Measurements from ENCODE around the gene ARHGEF7.

Gene ARHGEF7

DNA sequence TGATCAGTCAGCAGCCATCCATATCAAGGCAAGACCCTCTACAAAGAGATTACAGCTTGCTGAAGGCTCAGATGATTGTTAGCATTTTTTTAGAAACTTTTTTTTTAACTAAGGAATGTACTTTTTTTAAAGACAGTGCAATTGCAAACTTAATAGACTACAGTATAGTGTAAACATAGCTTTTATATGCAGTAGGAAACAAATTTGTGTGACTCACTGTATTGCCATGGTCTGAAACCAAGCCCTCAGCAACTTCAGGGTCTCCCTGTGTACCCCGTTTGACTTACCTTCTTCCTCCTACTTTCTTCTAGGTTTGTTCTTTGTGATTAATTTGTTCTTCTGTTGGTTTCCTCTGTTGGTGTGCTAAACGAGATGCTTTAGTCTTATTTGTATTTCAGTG lies 112.3 kb downstream of the ARHGEF7 start:
- DNase-seq (ENCODE audit: low spot score), result no peak

DNA sequence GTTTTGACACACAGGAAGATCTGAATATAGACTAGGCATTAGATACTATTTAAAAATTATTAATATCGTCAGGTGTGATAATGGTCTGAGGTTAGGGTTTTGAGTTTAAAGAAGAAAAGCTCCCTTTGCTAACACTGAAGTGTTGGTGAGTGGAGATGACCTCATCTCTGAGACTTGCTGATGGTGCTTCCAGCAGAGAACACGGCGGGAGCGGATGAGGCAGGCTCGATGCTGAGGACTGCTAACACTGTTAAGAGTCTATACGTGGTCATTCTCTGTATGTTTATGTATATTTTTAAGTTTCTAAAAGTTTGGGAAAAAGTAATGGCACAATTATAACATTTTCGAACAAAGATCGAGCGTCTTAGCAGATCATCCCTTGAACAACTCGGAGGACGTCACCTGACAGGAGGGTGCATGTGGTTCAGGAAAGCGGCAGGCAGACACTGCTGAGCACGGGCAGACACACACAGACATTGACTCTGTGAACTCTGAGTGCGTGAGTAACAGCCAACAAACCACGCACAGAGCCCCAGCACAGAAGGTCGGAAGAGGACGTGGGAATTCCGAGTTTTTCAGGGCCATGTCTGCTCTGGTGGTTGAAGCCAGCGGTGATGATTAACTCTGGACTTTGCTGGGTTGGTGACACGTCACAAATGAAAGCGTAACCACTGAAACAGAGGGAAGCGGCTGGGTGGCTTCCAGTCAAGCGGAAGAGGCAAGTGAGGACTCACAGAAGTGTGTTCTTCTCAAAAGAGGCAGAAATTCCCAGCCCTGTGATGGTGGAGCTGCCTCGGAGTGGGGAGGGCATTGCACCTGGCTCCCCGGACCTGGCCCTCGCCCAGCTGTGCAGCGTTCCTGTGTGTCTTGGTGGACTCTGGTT lies 113.4 kb downstream of the ARHGEF7 start:
- DNase-seq (ENCODE audit: low spot score), result no peak

DNA sequence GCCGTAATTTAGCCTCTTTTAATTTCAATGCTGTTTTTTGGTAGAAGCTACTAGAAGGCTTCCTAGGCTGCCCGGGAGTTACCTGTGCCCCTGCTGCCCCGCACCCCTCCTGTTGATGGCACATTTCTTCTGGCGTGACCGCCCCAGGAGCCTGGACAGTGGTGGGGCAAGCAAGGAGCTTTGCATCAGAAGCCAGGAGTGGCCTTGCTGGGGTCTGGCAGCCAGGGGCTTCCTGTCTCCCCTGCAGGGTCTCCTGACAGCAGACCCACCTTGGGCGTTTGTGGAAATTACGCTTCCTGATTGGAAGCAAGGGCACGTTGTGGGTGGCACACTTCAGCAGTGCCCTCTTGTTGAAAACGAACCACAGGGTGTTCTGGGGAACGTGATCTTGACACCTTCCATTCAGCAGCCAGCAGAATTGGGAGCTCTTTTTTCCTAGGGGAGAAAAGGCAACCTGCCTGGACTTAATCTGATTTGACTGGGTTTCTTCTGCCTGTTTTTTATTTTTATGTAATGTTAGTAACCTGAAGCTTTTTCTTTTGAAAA lies 115.3 kb downstream of the ARHGEF7 start:
- DNase-seq (ENCODE audit: low spot score), result no peak

DNA sequence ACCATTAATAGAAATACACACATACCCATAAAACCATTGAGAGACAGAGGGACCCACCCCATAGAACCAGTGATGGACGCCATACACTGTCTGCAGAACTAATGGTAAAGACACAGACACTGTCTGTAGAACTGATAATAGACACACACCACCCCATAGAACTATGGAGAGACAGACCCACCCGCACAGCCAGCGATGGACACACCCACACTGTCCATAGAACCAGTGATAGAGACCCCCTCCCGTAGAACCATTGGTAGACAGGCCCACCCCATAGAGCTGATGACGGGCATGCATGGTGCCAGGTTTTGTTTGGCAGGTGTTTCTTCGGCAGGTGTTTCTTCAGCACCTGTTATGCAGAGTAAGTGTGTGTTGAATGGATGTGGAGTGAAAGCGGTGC lies 117.1 kb downstream of the ARHGEF7 start:
- DNase-seq (ENCODE audit: low spot score), result no peak

DNA sequence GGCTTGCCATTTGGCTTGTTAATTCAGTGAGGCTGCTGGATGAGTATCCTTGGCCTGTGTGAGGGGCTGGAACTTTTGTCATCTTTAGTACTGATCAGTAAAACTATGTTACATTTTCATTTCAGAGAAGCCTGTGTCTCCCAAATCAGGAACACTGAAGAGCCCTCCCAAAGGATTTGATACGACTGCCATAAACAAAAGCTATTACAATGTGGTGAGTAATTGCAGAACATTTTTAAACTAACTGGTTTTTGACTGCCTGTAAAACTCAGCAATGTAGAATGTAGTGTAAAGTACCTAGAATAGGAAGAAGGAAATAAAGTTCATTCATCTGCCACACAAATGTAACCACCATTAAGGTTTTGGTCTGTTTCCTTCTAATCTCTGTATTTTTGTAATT lies 118.0 kb downstream of the ARHGEF7 start:
- DNase-seq (ENCODE audit: low spot score), result no peak

DNA sequence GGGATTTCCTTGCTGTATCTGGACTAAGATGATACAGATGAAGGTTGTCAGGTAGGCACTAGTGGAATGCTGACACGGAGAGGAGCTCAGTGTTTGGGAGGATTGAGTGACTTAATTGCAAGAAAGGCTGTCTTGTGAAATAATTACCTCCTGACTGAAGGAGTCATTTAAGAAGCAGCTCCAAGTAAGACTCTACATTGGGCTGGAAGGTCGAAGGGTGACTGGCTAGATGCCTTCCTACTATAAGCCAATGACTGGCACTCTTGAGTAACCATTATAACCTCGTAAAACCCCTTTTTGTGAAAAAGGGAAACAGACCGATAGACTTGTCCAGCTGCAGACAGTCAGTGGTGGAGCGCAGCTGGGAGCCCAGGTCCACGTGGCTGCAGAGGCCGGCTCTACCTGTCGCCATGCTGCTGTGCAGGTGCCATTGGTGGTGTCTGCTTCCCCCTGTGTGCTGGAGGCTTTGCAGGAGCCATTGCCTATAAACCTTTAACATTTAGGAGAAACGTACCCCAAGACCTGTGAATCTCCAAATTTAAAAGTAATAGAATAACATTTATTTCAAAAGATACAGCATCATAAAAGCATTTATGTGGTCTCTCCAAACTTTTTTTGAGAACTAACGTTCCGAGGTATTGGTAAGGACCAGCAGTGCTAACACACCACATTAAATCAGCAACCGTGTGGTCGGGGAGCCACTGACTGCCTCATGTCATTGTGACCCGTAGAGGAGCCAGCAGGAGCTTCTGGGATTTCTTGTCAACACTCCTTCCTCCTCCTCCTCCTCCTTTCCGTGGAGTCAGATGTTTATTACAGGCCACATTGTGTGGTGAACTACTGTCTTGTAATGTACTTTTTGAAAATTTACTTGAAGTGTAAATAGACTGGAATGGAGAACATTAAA lies 124.9 kb downstream of the ARHGEF7 start:
- DNase-seq (ENCODE audit: low spot score), result no peak

DNA sequence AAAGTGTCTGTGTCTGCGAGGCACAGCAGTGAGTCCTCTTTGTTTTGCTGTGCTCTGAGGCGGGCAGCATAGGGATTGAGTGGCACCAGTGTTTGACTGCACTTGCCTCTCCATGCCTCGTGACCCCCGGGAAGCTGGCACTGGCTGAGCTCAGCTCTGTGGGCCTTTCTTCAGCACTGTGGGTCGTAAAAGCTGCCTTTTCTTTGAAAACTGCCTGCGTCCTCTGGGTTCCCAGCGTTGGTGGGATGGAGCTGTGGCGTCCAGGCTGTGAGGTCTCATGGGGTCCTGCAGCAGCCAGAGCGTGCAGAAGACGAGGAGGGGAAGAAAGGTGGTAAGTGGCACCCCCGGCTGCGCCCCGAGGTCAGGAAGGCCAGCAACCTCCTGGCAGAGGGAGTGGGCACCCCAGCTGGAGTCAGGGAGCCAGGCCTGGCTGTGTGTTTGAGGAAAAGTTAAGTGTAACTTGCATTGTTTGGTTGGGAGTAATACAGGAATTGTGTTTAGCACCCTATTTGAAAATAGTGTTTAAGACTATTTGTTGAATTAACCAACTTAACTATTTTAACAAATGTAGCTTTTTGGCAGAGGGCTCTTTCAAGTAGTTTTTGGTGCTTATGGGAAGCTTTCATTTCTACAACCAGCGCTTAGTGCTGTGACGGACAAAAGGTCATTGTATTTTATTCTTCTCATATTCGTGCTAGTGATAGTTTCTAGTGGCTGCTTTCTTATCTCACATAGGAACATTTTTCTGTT lies 126.1 kb downstream of the ARHGEF7 start:
- DNase-seq (ENCODE audit: low spot score), result no peak

DNA sequence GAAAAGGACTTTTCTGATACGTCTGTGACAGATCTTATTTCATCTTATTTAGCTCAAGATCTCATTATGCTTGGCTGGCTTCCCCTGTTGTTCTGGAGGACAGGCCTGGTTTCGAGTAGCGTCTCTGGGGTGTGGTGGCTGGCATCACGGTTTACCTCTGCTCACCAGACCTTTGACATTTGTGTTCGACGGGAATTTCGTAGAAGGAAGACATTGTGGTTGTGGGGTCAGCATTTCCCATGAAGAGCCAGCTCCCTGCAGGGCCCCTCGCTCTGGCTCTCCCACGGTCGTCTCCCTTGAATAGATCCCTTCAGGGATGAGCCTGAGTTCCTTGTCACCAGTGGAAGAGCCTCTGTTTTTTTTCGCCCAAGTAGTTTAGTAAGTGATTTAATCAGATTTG lies 126.8 kb downstream of the ARHGEF7 start:
- DNase-seq (ENCODE audit: low spot score), result no peak

DNA sequence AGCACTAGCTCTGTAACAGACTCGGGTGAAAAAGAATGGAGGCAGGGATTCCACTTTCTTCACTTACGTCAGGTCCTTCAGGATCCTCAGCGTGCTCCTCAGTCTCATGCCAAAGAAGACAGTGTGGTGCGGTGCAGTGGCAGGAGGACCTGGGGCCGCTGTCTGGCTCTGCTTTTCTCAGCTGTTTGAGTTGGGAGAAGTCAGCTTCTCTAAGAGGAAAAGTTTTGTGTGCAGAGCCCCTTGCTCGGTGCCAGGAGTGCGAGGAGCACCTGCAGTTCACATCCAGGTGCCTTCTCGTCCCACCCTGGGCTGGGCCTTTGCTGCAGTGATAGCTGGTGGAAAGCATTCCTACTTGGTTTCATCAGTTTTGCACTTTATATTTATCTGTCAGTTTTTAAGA lies 127.5 kb downstream of the ARHGEF7 start:
- no peak for DNase-seq (ENCODE audit: low spot score)

DNA sequence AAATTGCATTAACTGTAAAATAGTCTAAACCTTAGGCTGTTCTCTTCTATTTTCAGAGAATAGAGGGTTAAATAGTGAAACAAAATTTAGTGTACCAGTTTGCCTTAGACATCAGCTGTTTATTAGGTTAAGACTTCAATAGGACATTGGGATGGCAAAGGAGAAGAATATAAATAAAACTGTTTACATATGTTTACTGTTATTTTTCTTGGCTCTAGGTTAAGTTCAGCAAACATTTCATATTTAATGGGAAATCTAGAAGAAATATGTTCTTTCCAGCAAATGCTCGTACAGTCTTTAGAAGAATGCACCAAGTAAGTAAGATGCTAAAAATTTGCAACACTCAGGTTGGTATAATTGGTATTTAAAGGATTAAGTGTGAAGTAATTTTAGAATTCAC lies 128.9 kb downstream of the ARHGEF7 start:
- no peak for DNase-seq (ENCODE audit: low spot score)

DNA sequence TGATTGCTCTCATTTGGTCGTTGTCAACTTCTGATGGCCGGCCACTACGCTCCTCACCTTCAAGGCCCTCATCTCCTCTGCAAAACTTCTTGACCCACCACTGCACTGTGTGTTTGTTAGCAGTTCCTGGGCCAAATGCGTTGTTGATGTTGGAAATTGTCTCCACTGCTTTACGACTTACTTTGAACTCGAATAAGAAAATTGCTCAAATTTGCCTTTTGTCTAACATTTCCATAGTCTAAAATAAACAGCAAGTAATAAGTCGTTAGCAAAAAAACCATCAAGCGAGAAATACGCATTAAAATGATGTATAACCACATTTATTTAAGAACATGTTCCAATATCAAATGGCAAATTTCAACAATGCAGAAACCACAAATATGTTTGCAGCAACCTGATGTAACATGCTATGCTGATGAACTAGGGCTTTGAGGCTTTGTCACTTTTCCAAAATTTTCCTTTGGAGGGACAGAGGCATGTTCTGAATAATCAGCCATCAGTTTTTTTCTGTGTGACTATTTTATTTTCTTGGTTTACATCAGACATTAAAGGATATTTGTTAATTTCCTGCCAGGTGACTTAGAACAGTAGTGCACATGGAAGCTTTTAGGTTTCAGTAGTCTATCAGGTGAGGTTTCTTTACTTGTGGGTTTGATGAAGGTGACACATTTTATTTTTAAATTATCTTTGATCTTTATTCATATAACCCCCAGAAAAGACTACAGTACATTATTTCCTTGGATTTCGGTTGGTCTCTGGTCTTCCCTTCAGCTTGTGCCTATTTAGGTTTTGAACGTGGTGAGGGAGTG lies 130.7 kb downstream of the ARHGEF7 start:
- no peak for DNase-seq (ENCODE audit: low spot score)

DNA sequence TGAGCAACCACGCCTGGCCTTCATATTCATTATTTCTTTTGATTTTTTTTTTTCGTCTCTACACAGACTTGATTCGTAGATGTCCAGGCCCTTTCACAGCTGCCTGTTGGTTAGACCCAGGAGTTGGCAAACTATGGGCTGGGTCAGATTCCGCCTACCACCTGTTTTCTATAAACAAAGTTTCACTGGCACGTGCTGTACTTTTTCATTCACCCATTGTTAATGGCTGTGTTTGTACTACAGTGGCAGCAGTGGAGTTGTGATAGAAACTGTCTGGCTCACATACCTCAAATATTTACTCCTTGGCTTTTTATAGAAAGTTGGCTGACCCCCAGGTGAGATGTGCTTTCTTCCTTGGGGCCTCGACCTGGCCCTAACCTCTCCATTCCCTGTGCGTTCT lies 132.4 kb downstream of the ARHGEF7 start:
- no peak for DNase-seq (ENCODE audit: low spot score)

DNA sequence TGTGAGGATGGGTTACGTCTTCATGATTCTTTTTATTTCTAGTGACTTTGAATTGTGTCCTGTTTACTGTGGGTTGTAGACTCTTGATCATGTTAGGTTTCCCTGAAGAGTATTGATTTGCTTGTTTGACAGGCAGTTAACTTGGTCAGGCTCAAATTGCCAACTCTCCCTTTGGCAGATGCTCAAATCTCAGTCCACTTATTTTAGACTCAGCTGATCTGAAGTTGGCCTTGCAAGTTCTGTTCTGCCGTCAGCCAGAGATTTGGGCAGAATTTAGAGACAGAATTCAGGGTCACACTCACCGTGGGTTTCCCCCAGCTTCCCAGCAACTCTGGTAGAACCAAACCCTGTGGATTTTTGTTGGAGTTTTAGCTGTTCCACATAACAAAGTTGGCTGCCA lies 133.7 kb downstream of the ARHGEF7 start:
- DNase-seq (ENCODE audit: low spot score), result no peak

DNA sequence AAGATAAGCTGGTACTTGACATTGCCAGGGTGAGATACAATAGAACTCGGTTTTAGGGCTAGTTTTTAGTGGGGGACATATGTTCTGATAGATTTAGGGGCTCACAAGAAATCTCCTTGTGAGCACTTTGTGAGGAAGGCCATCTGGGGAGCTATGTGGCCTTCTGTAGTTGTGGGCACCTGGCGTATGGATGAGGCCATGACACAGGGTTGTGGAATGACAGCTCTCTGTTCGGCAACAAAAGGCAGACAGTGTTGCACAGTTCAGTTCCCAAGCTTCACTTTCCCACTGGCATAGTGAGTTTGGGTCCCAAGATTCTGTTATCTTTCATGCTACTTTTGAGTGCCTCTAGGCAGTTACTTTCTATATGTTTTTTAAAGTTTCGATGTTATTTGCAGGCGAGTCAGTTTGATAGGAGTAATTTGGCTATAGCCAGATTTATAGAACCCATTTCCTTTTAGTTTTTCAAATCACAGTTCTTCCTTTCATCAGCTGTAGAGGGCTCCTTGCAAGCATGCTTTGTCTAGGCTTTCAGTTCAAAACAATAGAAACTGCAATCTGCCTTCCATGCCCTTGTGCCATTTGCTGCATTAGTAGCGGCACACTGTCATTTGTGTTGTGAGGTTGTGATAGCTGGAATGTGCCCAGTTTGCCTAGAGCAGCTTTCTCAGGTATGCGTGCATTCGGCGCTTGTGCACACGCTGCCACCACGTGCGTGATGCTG lies 134.7 kb downstream of the ARHGEF7 start:
- DNase-seq (ENCODE audit: low spot score), result no peak

DNA sequence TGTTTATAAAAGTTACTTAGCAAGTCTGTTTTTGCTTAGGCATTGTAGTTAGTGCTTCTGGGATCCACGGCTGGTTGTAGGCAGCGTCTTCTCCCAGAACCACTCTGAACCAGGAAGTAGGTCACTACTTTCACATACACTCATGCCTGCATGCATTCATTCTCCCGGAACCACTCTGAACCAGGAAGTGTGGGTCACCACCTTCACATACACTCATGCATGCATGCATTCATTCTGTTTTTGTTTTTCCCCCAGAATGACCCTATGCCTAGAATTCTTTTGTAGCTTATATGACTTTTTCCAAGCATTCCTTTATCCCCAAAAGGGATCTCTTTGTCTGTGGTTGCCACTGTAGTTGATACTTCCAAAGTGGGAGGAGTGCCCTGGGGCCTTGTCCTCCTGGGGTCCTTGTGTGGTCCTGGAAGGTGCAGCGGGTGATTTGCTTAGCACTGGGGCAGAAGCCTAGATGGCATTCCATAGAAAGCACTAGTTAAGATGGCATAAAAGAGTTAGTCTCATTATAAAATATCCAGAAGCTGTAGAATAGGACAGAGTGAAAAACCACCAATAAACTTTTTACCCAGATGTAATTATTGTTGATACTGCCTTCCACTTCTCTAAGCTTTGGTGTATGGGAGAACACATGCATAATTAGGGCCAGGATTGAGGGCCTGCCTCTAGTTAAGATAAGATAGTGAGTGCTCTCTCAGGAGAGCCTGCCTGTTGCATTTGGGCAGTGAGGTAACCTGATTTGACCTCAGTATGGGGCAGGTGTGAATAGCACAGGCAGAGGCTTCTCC lies 136.7 kb downstream of the ARHGEF7 start:
- no peak for DNase-seq (ENCODE audit: low spot score)

DNA sequence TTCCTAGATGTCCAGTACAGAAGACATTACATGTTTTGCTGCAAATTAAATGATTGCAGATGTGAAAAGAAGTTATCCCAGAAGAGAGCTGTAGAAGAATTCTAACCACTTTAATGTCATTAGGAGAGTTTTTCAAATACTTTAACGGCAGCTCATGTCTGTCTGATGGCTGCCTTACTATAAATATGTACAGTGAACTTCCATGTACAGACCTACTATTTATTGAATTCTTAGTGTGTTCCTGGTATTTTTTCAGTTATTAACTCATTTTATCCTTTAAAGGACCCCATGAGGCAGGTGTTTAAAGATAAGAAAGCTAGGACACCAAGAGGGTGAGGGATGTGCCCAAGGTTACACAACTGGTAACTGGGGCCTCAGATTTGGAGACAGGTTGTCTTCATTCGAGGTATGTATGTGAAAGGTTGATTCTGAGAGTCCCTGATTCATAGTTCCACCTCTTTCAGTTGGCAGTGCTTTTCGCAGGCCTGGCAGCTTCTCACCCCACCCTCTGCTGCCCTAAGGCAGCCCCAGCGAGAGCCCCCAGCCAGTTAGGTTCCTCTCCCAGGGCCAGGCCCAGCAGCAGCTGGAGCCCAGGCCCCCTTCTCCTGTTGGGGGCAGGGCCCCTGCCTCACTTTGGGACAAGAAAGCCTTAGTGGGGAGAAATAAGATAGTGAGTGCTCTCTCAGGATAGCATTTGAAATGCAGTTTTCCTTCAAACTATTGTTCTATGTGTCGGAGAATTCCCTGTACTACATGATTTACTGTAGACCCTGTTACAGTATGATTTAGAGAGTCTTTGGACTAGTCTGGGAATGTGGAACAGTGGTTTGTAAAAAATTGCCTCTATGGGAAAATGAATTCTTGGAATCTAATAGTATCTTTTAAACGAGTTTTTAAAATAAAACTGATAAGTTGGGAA lies 137.6 kb downstream of the ARHGEF7 start:
- no peak for DNase-seq (ENCODE audit: low spot score)

DNA sequence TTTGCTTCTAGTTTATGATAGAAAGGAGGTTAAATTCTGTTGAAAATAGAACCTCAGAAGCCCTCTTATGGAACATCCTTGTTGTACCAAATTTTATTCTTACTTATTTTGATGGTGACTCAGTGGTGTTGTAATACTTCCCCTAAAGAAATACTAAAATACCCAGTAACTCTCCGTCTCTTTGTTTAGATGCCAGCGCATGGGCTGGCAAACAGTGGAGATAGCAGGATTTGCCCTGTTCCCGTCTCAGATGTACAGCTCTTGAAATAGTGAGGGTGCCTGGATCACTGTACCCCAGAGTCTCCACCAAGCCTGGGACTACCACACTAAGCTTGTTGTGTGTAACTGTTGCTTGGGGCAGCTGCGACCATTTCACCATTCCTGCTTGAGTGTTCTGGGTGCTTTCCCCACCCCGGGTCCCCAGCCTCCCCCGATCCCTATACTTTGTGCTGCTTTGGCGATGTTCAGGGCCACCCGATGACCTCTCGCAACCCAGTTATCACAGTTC lies 138.3 kb downstream of the ARHGEF7 start:
- DNase-seq (ENCODE audit: low spot score), result no peak

DNA sequence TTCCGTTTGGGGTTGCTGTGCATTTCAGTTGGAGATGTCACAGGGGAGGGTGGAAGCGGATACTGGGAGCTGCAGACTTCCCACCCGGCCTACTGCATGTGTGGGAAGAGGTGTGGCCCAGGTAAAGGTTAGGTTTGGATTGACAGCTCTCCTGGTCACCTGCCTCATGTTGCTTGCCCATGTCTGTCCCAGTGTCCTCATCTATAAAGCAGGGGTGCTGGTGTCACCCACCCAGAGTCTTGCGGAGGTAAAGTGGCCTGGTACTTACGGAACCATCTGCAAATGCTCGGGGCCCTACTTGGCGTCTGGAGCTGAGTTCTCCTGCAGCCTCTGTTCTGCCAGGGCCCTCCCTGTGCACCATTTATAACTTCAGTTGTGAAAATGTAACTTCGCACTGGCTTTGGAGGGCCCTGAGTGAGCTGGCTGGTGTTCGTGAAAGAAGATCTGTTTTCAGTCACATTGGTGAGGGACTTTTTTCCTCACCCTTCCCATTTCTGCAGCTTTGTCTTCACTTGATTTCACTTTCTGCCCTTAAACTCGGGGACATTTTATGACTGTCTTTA lies 140.2 kb downstream of the ARHGEF7 start:
- no peak for DNase-seq (ENCODE audit: low spot score)
